Measurements from ENCODE around the gene CAMK4. TPM values are rescaled to one million over a fixed set of nuclear protein-coding genes. Genes with fewer than 3 reads are reported as not detected.

CAMK4 gene
- total and polyA plus RNA-seq, 2 of the 8 experiments (the other 6 are each of a cell fraction or from before 2014, with no cell fraction given) = 1.8 to 8.3 TPM

GRCh38 chr5:111461255-111461671, 237.1 kb downstream of the CAMK4 start:
- Histone ChIP-seq H3K27ac (ENCODE audit: low read depth, low read length) (no peak overlapping the region), H4K91ac (replicated peaks; ENCODE audit: insufficient read length, low read length) (no peak overlapping the region), H4K20me1 (replicated peaks in 1 of 2; ENCODE audit: control insufficient read depth in 1 of 2, insufficient read depth in 2 of 2, low read length in 2 of 2) (no peaks in the 10 kb centered on the region)
- no peak for TF ChIP-seq RXRA (IDR thresholded peaks at IDR 0.05; ENCODE audit: insufficient read depth, low read depth, low read length)
- TF ChIP-seq SIRT6 (IDR thresholded peaks at IDR 0.05; ENCODE audit: low read length) = no peak
- TF ChIP-seq ATF2 (IDR thresholded peaks at IDR 0.05; ENCODE audit: low read length) = no peak
- peak; percentile 59; the same call in 1 of the 2 replicates for TF ChIP-seq TEAD4 (IDR thresholded peaks at IDR 0.05; ENCODE audit: low read depth, low read length)
- TF ChIP-seq CREB1 (IDR thresholded peaks at IDR 0.05) = no peak
- TF ChIP-seq RFX5 (IDR thresholded peaks at IDR 0.05; ENCODE audit: borderline replicate concordance, low read depth, low read length) = no peak
- no peak for TF ChIP-seq RNF2 (IDR thresholded peaks at IDR 0.05; ENCODE audit: borderline replicate concordance, low read depth, low read length, missing control alignments, poor library complexity, severe bottlenecking)
- no peak for TF ChIP-seq JUND (IDR thresholded peaks at IDR 0.05; ENCODE audit: low read length)
- TF ChIP-seq RAD21 (IDR thresholded peaks at IDR 0.05 in 1 of 2, conservative IDR thresholded peaks at IDR 0.05 in 1 of 2; ENCODE audit: low read depth in 2 of 2, low read length in 2 of 2) = peak; percentile 82 to 84
- TF ChIP-seq CBX8 (IDR thresholded peaks at IDR 0.05; ENCODE audit: borderline replicate concordance, low read depth, low read length) = no peak

More at GRCh38 chr5:111461255-111461671, 237.1 kb downstream of the CAMK4 start:
- no peak overlapping the region for H3K23ac ChIP-seq (ENCODE audit: insufficient read length)
- H3K56ac ChIP-seq (replicated peaks; ENCODE audit: insufficient read length, low read depth, low read length) = no peak overlapping the region
- no peak overlapping the region for H3K9ac ChIP-seq (replicated peaks in 1 of 4; ENCODE audit: extremely low read depth in 1 of 4, low read depth in 3 of 4, low read length in 3 of 4)
- H3K27me3 ChIP-seq (replicated peaks in 1 of 4; ENCODE audit: control insufficient read depth in 3 of 4, extremely low read depth in 1 of 4, insufficient read depth in 3 of 4, low read length in 3 of 4) = no peaks in the 10 kb centered on the region
- ChIA-PET POLR2A (ENCODE audit: partially characterized antibody) (no interaction called here), CTCF (ENCODE audit: partially characterized antibody) (interaction anchor here (0.6 to 4.3 kb wide), 35 partner anchors 8 to 1074 kb away, joined by 3 to 28 read pairs (median 4); partner anchors contain the start of gene CAMK4)
- peaks cover 0 to 3% (median 3%) of the 10 kb centered on the region in 4 experiments; a peak in 3 of 7 replicates for H3K4me1 ChIP-seq (replicated peaks in 1 of 4; ENCODE audit: control insufficient read depth in 3 of 4, insufficient read depth in 4 of 4, low read length in 3 of 4)
- no peak overlapping the region for H2BK5ac ChIP-seq (ENCODE audit: low read depth, low read length)
- no peaks in the 10 kb centered on the region for H3K79me2 ChIP-seq (ENCODE audit: control insufficient read depth in 1 of 2, insufficient read depth in 2 of 2, low read length in 2 of 2)
- no peak overlapping the region for H2BK20ac ChIP-seq (ENCODE audit: low read length)
- H2BK12ac ChIP-seq (ENCODE audit: low read depth, low read length) = no peak overlapping the region
- H3K36me3 ChIP-seq (ENCODE audit: control insufficient read depth in 2 of 4, insufficient read depth in 4 of 4, low read length in 3 of 4) = no peaks in the 10 kb centered on the region
- no peak overlapping the region for H3K4me2 ChIP-seq (ENCODE audit: insufficient read depth in 1 of 2, low read depth in 2 of 2, low read length in 2 of 2)
- WGBS, 2 experiments (ENCODE audit: extremely low coverage in 1 of 2, insufficient coverage in 1 of 2, insufficient read length in 1 of 2, insufficient replicate concordance in 2 of 2, low coverage in 1 of 2, low lambda C conversion rate in 2 of 2, missing lambda C conversion rate in 1 of 2) = 36% methylated on average over 3 of the region's 3 CpGs; no CpG with 5 or more reads in 1 of the 2 experiments
- no peak overlapping the region for H3K14ac ChIP-seq (ENCODE audit: insufficient read length)
- H2AFZ ChIP-seq (ENCODE audit: low read length) = 0 out of 2 replicates have a peak overlapping the region, but pooled peaks have one; percentile 82
- no peak overlapping the region for H3K18ac ChIP-seq (ENCODE audit: extremely low read depth, low read length)
- DNase-seq (ENCODE audit: low read depth in 1 of 2, low spot score in 2 of 2) (peak; percentile 36 to 55), FAIRE-seq (peak; percentile 97)
- no peak overlapping the region for H2BK15ac ChIP-seq (ENCODE audit: low read length)
- H3K79me1 ChIP-seq (ENCODE audit: low read depth, low read length) = no peaks in the 10 kb centered on the region
- no peaks in the 10 kb centered on the region for H3K23me2 ChIP-seq (ENCODE audit: low read depth, low read length)
- H2BK120ac ChIP-seq (replicated peaks; ENCODE audit: low read depth, low read length) = no peak overlapping the region
- no peak overlapping the region for H3K4me3 ChIP-seq (ENCODE audit: extremely low read depth in 1 of 4, insufficient read depth in 2 of 4, low read depth in 3 of 4, low read length in 4 of 4)
- no peak overlapping the region for H4K5ac ChIP-seq (ENCODE audit: insufficient read length, low read depth, low read length)
- no peak overlapping the region for H3K4ac ChIP-seq (replicated peaks; ENCODE audit: insufficient read length, low read depth, low read length)
- H4K8ac ChIP-seq (ENCODE audit: extremely low read depth, insufficient read depth, low read length) = no peak overlapping the region
- no peak overlapping the region for H2AK5ac ChIP-seq (ENCODE audit: low read depth, low read length)
- H3K9me3 ChIP-seq (ENCODE audit: insufficient read depth in 2 of 2, low read depth in 1 of 2, low read length in 1 of 2) = no peaks in the 10 kb centered on the region

All from H1 (cell line).